Neural crest cell (in vitro differentiated cells): ENCODE measurements around the gene F5. TPM values are rescaled to one million over a fixed set of nuclear protein-coding genes. Genes with fewer than 3 reads are reported as not detected.

Experiments used
- DNase-seq: peaks from one replicate; pipeline ENCODE4 v3.0.0; 2021; ENCODE audit warnings: low read depth, mixed read lengths, low spot score
- H3K27ac Mint-ChIP-seq: one replicate; pipeline ENCODE4 v1.8.0; 2021; ENCODE audit warnings: mild to moderate bottlenecking, mixed read lengths; ENCODE audit not compliant: unreplicated experiment
- H3K27me3 Mint-ChIP-seq: 2 replicates; pipeline ENCODE4 v1.8.0; 2021; ENCODE audit warnings: low read depth, mild to moderate bottlenecking, mixed read lengths
- H3K36me3 Mint-ChIP-seq: 2 replicates; pipeline ENCODE4 v1.8.0; 2021; ENCODE audit warnings: low read depth, mild to moderate bottlenecking, mixed read lengths
- H3K4me1 Mint-ChIP-seq: 2 replicates; pipeline ENCODE4 v1.8.0; 2021; ENCODE audit warnings: mixed read lengths
- H3K4me3 Mint-ChIP-seq: one replicate; pipeline ENCODE4 v1.8.0; 2021; ENCODE audit warnings: mild to moderate bottlenecking, mixed read lengths
- H3K9me3 Mint-ChIP-seq: 2 replicates; pipeline ENCODE4 v1.8.0; 2021; ENCODE audit warnings: mixed read lengths
- total RNA-seq: library from RNA; stranded (reverse); gene quantifications from 2 replicates; pipeline ENCODE4 v1.2.1, GENCODE V29; 2021
- TF ChIP-seq, protein P1 (sequence below): fragments of 200-600 bp; sonication (generic); conservative IDR thresholded peaks from 2 replicates; pipeline ENCODE4 v1.5.0; 2021; ENCODE audit warnings: antibody characterized with exemption, mild to moderate bottlenecking

The F5 gene
- total RNA-seq, 1 donor from 2014 or later: not detected

DNA sequence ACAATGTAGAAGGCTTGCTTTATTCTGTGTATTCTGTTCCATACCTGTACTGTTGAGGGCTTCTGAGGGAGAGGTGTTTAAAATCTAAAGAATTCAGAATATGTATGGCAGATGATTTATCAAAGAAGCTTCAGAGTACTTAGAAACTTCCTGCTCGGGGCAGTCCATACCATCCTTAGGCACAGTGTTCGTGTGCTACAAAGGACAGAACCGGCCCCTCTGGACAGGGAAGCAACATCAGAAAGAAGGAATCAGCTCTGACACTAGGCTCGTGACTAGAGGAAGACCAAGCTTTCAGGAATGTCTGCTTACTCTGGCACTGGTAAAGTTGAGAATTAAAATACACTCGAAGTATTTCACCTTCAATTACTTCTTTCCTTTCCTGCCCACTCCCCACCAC lies 29.5 kb upstream of the F5 start:
- TF ChIP-seq, protein P1, sequence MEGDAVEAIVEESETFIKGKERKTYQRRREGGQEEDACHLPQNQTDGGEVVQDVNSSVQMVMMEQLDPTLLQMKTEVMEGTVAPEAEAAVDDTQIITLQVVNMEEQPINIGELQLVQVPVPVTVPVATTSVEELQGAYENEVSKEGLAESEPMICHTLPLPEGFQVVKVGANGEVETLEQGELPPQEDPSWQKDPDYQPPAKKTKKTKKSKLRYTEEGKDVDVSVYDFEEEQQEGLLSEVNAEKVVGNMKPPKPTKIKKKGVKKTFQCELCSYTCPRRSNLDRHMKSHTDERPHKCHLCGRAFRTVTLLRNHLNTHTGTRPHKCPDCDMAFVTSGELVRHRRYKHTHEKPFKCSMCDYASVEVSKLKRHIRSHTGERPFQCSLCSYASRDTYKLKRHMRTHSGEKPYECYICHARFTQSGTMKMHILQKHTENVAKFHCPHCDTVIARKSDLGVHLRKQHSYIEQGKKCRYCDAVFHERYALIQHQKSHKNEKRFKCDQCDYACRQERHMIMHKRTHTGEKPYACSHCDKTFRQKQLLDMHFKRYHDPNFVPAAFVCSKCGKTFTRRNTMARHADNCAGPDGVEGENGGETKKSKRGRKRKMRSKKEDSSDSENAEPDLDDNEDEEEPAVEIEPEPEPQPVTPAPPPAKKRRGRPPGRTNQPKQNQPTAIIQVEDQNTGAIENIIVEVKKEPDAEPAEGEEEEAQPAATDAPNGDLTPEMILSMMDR: no peak
- H3K9me3 Mint-ChIP-seq: no peaks in the 10 kb centered on the region
- H3K4me1 Mint-ChIP-seq: no peaks in the 10 kb centered on the region
- H3K27ac Mint-ChIP-seq: no peak overlapping the region
- peaks cover 66% of the 10 kb centered on the region for H3K27me3 Mint-ChIP-seq
- no peak for DNase-seq
- H3K4me3 Mint-ChIP-seq: no peak overlapping the region
- H3K36me3 Mint-ChIP-seq: no peaks in the 10 kb centered on the region

DNA sequence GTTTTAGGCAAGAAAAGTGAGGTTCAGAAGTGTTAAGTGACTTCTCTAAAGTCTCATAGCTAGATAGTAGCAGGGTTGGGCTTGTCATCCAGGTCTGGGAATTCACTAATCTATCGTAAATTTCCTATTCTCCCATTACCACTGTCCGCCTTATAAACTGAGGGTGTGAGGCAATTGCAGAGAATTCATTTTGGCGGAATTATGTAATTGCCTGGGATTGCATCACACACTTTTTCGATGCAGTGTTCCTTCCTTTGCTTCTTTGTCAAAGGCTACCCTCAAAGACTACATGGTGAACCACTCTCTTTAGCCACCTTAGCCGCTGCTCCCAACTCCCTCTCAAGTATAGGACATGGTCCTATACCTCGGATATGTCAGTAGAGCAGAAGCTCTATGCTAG lies 24.6 kb upstream of the F5 start:
- H3K9me3 Mint-ChIP-seq: no peaks in the 10 kb centered on the region
- no peak overlapping the region for H3K4me3 Mint-ChIP-seq
- H3K4me1 Mint-ChIP-seq: no peaks in the 10 kb centered on the region
- peaks cover 71% of the 10 kb centered on the region for H3K27me3 Mint-ChIP-seq
- H3K36me3 Mint-ChIP-seq: no peaks in the 10 kb centered on the region
- no peak overlapping the region for H3K27ac Mint-ChIP-seq
- no peak for DNase-seq
- TF ChIP-seq, protein P1: no peak

DNA sequence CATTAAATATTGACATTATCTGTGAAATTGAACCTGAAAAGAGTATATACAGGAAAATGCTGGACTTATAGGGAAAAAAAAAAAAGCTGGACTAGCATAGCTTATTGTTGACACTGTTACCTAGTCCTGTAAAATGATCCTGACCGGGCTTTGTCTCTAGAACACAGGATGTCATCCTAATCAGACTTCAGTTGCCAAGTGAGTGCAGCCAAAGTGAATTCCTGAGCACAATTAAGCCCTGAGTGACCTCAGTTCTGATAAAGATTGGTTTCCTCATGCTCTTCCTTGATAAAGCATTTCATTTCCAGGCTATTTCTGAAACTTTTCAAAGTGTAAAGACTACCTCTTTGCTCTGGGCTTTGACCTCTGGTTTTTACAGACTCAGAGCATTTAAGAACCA lies 23.8 kb upstream of the F5 start:
- H3K9me3 Mint-ChIP-seq: no peaks in the 10 kb centered on the region
- no peaks in the 10 kb centered on the region for H3K4me1 Mint-ChIP-seq
- no peak overlapping the region for H3K4me3 Mint-ChIP-seq
- no peak overlapping the region for H3K27ac Mint-ChIP-seq
- H3K27me3 Mint-ChIP-seq: peaks cover 73% of the 10 kb centered on the region
- no peaks in the 10 kb centered on the region for H3K36me3 Mint-ChIP-seq
- no peak for DNase-seq
- TF ChIP-seq, protein P1: no peak

DNA sequence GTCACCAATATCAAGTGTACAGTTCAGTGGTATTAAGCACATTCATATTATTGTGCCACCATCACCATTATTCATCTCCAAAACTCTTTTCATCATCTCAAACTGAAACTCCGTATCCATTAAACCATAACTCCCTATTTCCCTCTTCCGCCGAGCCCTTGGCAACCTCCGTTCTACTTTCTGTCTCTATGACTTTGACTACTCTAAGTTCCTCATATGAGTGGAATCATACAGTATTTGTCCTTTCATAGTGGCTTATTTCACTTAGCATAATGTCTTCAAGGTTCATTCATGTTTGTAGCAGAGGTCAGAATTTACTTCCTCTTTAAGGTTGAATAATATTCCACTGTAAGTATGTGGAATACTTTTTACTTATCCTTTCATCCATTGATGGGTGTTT lies 21.9 kb upstream of the F5 start:
- H3K27ac Mint-ChIP-seq: no peak overlapping the region
- peaks cover 72% of the 10 kb centered on the region for H3K27me3 Mint-ChIP-seq
- no peak overlapping the region for H3K4me3 Mint-ChIP-seq
- no peaks in the 10 kb centered on the region for H3K4me1 Mint-ChIP-seq
- no peaks in the 10 kb centered on the region for H3K9me3 Mint-ChIP-seq
- no peaks in the 10 kb centered on the region for H3K36me3 Mint-ChIP-seq
- no peak for DNase-seq
- TF ChIP-seq, protein P1: no peak

DNA sequence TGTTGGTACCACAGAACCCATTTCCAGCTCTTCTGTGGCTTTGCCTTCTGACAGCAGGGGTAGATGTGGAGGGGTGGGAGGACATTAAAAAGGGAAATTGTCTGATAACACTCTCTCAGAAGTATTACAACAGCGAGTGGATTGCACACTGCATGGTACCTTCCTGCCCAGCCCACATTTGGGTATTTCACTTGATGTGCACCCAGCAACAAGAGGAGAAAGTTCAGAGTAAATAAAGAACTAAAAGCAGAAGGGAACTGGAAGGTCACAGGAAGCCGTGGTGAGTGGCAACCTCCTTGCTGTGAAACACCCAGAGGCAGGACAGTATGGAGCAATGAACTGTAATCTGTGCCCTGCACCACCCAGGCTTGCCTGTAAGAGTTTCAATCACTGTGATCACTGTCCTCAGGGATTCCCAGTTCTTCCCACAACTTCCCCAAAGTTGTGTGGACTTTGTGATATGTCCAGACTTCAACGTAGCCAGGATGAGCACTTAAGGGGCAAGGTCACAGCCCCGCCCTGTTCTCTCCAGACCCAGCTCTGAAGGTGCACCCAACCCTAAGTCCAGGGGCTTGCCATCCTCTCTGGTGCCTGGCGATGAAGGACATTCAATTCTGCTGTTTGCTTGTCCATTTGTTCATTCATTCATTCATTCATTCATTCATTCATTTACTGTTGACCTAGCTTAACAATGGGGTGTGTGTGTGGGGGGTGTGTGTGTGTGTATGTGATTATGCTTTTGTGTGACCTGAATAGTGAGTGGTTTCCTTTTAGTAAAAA lies 18.7 kb upstream of the F5 start:
- no peak overlapping the region for H3K4me3 Mint-ChIP-seq
- H3K27me3 Mint-ChIP-seq: peaks cover 79% of the 10 kb centered on the region

More for the DNA sequence above, 18.7 kb upstream of the F5 start:
- no peak for DNase-seq
- TF ChIP-seq, protein P1: no peak
- no peaks in the 10 kb centered on the region for H3K4me1 Mint-ChIP-seq
- H3K27ac Mint-ChIP-seq: no peak overlapping the region
- H3K36me3 Mint-ChIP-seq: no peaks in the 10 kb centered on the region
- no peaks in the 10 kb centered on the region for H3K9me3 Mint-ChIP-seq
